Kidney (tissue), 14 donors: ENCODE results near the gene AFG1L. TPM values are rescaled to one million over a fixed set of nuclear protein-coding genes. Genes with fewer than 3 reads are reported as not detected.

Experiments
- DNase-seq, 5 donors: peaks; one replicate each; pipeline ENCODE4 v3.0.0-alpha.2; 2013 to 2020
- FAIRE-seq: peaks from 2 replicates; lab custom pipeline; 2012; peaks lifted over from hg19 to GRCh38; lab: Jason Lieb, UNC
- H3K27ac ChIP-seq, 2 donors: one replicate each; pipeline ENCODE4 v1.7.0; 2013; ENCODE audit warnings: low read depth in 2 of 2, low read length in 2 of 2, inconsistent platforms in 1 of 2
- H3K27me3 ChIP-seq: one replicate; pipeline ENCODE4 v1.7.1; 2013; ENCODE audit warnings: low read length, inconsistent platforms; ENCODE audit not compliant: control insufficient read depth, insufficient read depth
- H3K36me3 ChIP-seq, 3 donors: one replicate each; pipeline versions ENCODE4 v1.7.0 to v1.7.1; 2013; ENCODE audit warnings: low read length in 3 of 3, control low read depth in 1 of 3, inconsistent platforms in 1 of 3; ENCODE audit not compliant: insufficient read depth in 3 of 3, control insufficient read depth in 2 of 3
- H3K4me1 ChIP-seq, 3 donors: one replicate each; pipeline versions ENCODE4 v1.7.0 to v1.7.1; 2013; ENCODE audit warnings: low read length in 3 of 3, inconsistent platforms in 1 of 3, low read depth in 1 of 3; ENCODE audit not compliant: control insufficient read depth in 2 of 3, insufficient read depth in 2 of 3
- H3K4me3 ChIP-seq, 3 donors: one replicate each; pipeline versions ENCODE4 v1.7.0 to v1.8.1; 2013; ENCODE audit warnings: low read length in 3 of 3, control low read depth in 1 of 3, inconsistent platforms in 1 of 3
- H3K9ac ChIP-seq, 3 donors: one replicate each; pipeline versions ENCODE4 v1.7.0 to v1.7.1; 2013; ENCODE audit warnings: low read length in 3 of 3, control low read depth in 1 of 3, inconsistent platforms in 1 of 3
- H3K9me3 ChIP-seq, 3 donors: one replicate each; pipeline versions ENCODE4 v1.7.0 to v1.7.1; 2013; ENCODE audit warnings: low read length in 3 of 3, control low read depth in 1 of 3, inconsistent platforms in 1 of 3; ENCODE audit not compliant: control insufficient read depth in 2 of 3, insufficient read depth in 1 of 3
- CTCF ChIP-seq: IDR thresholded peaks from 3 replicates; pipeline ENCODE4 v1.5.1; 2012; ENCODE audit warnings: mild to moderate bottlenecking, moderate library complexity, borderline replicate concordance; ENCODE audit not compliant: insufficient read depth; ENCODE audit errors: extremely low read depth
- intact Hi-C: fragments of 100-400 bp; cut with DNase I; formaldehyde crosslinking; loops from one replicate; pipeline ENCODE4 v1.11.1; 2022
- polyA plus RNA-seq: library from polyadenylated mRNA; stranded (reverse); fragments of 350-450 nt; fragmentation: Illumina TruSeq; extraction: RNeasy Lipid Tissue Mini Kit (QIAGEN cat#74804); gene quantifications from one replicate; pipeline ENCODE4 v1.2.3, GENCODE V29; 2014; ENCODE audit warnings: low read depth, low replicate concordance; ENCODE audit not compliant: insufficient read depth
- total RNA-seq: library from RNA; stranded (reverse); fragmentation: NEBNext Ultra II Directional; extraction: Animal tissue kit (Norgen Biotek cat#: 25700); gene quantifications from one replicate; pipeline ENCODE4 v1.2.1, GENCODE V29; 2021
- donor health status: control.
- donor health status: control.
- donor health status: control.
- donor health status: control.
- donor health status: control.
- donor health status: DM: yes; HTN: yes; CAD: no.
- donor health status: Normal renal cell carcinoma (clear cell type).

Gene AFG1L
- total and polyA plus RNA-seq, 2 donors from 2014 or later = 6.8 to 7.0 TPM

- FAIRE-seq = peak; percentile 80
- H3K27ac ChIP-seq = no peak overlapping the region
- H3K27me3 ChIP-seq = no peaks in the 10 kb centered on the region
- no peak overlapping the region for H3K4me3 ChIP-seq
- no peak overlapping the region for H3K9ac ChIP-seq
- no peak for DNase-seq
- intact Hi-C loops = no loop called here
- no peaks in the 10 kb centered on the region for H3K36me3 ChIP-seq
- H3K4me1 ChIP-seq = no peaks in the 10 kb centered on the region
- H3K9me3 ChIP-seq = no peaks in the 10 kb centered on the region
- no peak for TF ChIP-seq CTCF
These were observed 124.6 kb downstream of the AFG1L start for GRCh38 chr6:108419474-108419873.

GRCh38 chr6:108419934-108420609 is 125.2 kb downstream of the AFG1L start:
- Histone ChIP-seq H3K9ac (no peak overlapping the region), H3K9me3 (no peaks in the 10 kb centered on the region), H3K27me3 (no peaks in the 10 kb centered on the region), H3K27ac (no peak overlapping the region), H3K36me3 (no peaks in the 10 kb centered on the region), H3K4me3 (no peak overlapping the region), H3K4me1 (no peaks in the 10 kb centered on the region)
- TF ChIP-seq CTCF = no peak
- intact Hi-C loops = no loop called here
- FAIRE-seq (peak; percentile 73), DNase-seq (no peak)

GRCh38 chr6:108421366-108421765 is 126.5 kb downstream of the AFG1L start:
- Histone ChIP-seq H3K4me1 (no peaks in the 10 kb centered on the region), H3K36me3 (no peaks in the 10 kb centered on the region), H3K4me3 (no peak overlapping the region), H3K27me3 (no peaks in the 10 kb centered on the region), H3K27ac (no peak overlapping the region), H3K9me3 (no peaks in the 10 kb centered on the region), H3K9ac (no peak overlapping the region)
- FAIRE-seq = no peak
- intact Hi-C loops = no loop called here
- no peak for TF ChIP-seq CTCF
- no peak for DNase-seq
